Measurements from ENCODE around the gene ABCA7. TPM values are rescaled to one million over a fixed set of nuclear protein-coding genes. Genes with fewer than 3 reads are reported as not detected.

The ABCA7 gene
- total RNA-seq, 1 experiment from 2014 or later: 91.4 TPM

DNA sequence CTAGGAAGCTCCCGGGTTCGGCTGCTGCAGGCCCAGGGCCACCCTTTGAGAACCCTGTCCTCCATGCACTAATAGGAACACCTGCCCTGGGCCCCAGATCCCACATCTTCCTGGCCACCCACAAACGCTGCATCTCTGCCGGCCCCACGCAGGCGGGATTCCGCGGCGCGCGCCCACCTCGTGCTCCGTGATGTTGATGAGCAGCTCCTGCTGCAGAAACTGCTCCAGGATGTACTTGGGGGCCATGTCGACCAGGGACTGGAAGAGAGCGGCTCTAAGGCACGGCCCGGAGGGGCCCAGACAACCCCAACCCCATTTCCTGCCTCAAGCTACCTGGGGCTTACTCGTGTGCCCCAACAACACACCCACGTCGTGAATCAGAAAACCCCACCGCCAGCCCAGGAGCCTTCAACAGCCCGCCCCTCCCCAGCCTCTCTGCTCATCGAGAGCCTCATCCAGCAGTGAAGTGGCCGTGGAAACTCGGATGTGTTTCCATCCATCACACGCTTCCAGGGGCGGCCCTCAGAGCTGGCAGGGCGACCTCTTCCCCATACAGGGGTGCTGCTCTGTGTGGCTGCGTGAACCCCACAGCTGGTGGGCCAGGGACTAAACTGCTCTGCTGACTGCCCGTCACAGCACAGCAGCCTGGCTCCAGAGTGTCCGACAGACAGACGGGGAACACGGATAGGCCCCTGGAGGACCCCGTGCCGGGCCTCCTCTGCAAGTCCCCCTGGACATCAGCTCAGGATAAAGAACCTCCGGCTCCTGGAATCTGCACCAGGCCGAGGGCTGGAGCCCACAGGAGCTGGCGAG, 51.0 kb downstream of the ABCA7 start:
- Histone ChIP-seq H3K9ac (ENCODE audit: low read length) (no peak overlapping the region), H4K20me1 (ENCODE audit: insufficient read depth) (no peaks in the 10 kb centered on the region; the same call in 1 of the 2 replicates), H3K36me3 (ENCODE audit: control insufficient read depth in 1 of 2, insufficient read depth in 2 of 2, low read length in 2 of 2) (peaks cover 24 to 48% of the 10 kb centered on the region in 2 experiments; a peak in 3 of 4 replicates), H3K27me3 (ENCODE audit: insufficient read depth, low read length) (no peaks in the 10 kb centered on the region), H3K4me2 (ENCODE audit: low read length) (no peak overlapping the region), H3K79me2 (ENCODE audit: insufficient read depth, low read length) (peaks cover 47% of the 10 kb centered on the region), H3K27ac (ENCODE audit: low read depth, low read length) (no peak overlapping the region), H3K9me2 (ENCODE audit: insufficient read depth) (no peaks in the 10 kb centered on the region), H3K4me3 (replicated peaks in 1 of 2; ENCODE audit: low read depth in 1 of 2, low read length in 2 of 2) (no peak overlapping the region), H2AFZ (ENCODE audit: low read depth, low read length, poor library complexity, severe bottlenecking) (no peak overlapping the region), H3K4me1 (ENCODE audit: control insufficient read depth in 1 of 2, insufficient read depth in 2 of 2, low read length in 2 of 2) (peaks cover 9 to 17% of the 10 kb centered on the region in 2 experiments), H3K9me3 (ENCODE audit: control insufficient read depth in 1 of 2, insufficient read depth in 1 of 2, low read depth in 1 of 2, low read length in 2 of 2) (no peaks in the 10 kb centered on the region)
- TF ChIP-seq, protein P1, sequence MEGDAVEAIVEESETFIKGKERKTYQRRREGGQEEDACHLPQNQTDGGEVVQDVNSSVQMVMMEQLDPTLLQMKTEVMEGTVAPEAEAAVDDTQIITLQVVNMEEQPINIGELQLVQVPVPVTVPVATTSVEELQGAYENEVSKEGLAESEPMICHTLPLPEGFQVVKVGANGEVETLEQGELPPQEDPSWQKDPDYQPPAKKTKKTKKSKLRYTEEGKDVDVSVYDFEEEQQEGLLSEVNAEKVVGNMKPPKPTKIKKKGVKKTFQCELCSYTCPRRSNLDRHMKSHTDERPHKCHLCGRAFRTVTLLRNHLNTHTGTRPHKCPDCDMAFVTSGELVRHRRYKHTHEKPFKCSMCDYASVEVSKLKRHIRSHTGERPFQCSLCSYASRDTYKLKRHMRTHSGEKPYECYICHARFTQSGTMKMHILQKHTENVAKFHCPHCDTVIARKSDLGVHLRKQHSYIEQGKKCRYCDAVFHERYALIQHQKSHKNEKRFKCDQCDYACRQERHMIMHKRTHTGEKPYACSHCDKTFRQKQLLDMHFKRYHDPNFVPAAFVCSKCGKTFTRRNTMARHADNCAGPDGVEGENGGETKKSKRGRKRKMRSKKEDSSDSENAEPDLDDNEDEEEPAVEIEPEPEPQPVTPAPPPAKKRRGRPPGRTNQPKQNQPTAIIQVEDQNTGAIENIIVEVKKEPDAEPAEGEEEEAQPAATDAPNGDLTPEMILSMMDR (IDR thresholded peaks at IDR 0.05 in 2 of 3, conservative IDR thresholded peaks at IDR 0.05 in 1 of 3; ENCODE audit: borderline replicate concordance in 1 of 3, insufficient read depth in 1 of 3, low read depth in 2 of 3, low read length in 2 of 3): no peak
- no peak for TF ChIP-seq TCF7L2 (IDR thresholded peaks at IDR 0.05; ENCODE audit: borderline replicate concordance, extremely low read depth, insufficient read depth, insufficient read length)
- TF ChIP-seq, protein P2, sequence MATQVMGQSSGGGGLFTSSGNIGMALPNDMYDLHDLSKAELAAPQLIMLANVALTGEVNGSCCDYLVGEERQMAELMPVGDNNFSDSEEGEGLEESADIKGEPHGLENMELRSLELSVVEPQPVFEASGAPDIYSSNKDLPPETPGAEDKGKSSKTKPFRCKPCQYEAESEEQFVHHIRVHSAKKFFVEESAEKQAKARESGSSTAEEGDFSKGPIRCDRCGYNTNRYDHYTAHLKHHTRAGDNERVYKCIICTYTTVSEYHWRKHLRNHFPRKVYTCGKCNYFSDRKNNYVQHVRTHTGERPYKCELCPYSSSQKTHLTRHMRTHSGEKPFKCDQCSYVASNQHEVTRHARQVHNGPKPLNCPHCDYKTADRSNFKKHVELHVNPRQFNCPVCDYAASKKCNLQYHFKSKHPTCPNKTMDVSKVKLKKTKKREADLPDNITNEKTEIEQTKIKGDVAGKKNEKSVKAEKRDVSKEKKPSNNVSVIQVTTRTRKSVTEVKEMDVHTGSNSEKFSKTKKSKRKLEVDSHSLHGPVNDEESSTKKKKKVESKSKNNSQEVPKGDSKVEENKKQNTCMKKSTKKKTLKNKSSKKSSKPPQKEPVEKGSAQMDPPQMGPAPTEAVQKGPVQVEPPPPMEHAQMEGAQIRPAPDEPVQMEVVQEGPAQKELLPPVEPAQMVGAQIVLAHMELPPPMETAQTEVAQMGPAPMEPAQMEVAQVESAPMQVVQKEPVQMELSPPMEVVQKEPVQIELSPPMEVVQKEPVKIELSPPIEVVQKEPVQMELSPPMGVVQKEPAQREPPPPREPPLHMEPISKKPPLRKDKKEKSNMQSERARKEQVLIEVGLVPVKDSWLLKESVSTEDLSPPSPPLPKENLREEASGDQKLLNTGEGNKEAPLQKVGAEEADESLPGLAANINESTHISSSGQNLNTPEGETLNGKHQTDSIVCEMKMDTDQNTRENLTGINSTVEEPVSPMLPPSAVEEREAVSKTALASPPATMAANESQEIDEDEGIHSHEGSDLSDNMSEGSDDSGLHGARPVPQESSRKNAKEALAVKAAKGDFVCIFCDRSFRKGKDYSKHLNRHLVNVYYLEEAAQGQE (IDR thresholded peaks at IDR 0.05; ENCODE audit: low read depth): no peak
- no peak for TF ChIP-seq SIN3A (IDR thresholded peaks at IDR 0.05; ENCODE audit: low read depth)
- no peak for TF ChIP-seq RAD21 (IDR thresholded peaks at IDR 0.05; ENCODE audit: low read depth)
- TF ChIP-seq, protein P3, sequence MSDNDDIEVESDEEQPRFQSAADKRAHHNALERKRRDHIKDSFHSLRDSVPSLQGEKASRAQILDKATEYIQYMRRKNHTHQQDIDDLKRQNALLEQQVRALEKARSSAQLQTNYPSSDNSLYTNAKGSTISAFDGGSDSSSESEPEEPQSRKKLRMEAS (IDR thresholded peaks at IDR 0.05): no peak
- TF ChIP-seq EZH2phosphoT487 (IDR thresholded peaks at IDR 0.05; ENCODE audit: borderline replicate concordance): no peak
- no peak for TF ChIP-seq CEBPB (IDR thresholded peaks at IDR 0.05; ENCODE audit: low read depth)
- no peak for TF ChIP-seq SP1 (IDR thresholded peaks at IDR 0.05; ENCODE audit: low read depth)
- TF ChIP-seq EZH2 (IDR thresholded peaks at IDR 0.05): no peak
- TF ChIP-seq YY1 (IDR thresholded peaks at IDR 0.05; ENCODE audit: extremely low read depth, insufficient replicate concordance, low read depth, low read length): no peak
- TF ChIP-seq JUND (IDR thresholded peaks at IDR 0.05): no peak
- TF ChIP-seq, protein P4, sequence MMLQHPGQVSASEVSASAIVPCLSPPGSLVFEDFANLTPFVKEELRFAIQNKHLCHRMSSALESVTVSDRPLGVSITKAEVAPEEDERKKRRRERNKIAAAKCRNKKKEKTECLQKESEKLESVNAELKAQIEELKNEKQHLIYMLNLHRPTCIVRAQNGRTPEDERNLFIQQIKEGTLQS (IDR thresholded peaks at IDR 0.05): no peak
- TF ChIP-seq POLR2A (IDR thresholded peaks at IDR 0.05; ENCODE audit: borderline replicate concordance, extremely low read depth, insufficient read depth, insufficient read length): no peak
- no peak for TF ChIP-seq FOSL1 (IDR thresholded peaks at IDR 0.05; ENCODE audit: low read depth)
- DNase-seq (ENCODE audit: low read depth, low spot score) (no peak), ATAC-seq (no peak)
- POLR2A ChIA-PET: interaction anchor here (0.8 kb wide), 1 partner anchor 26 kb away, joined by 3 read pairs; no protein-coding TSS in a partner anchor
- RAD21 ChIA-PET (ENCODE audit: low non-redundant PET in 1 of 2, low total read pairs in 2 of 2, uncharacterized antibody in 2 of 2, unreplicated experiment in 2 of 2): no interaction called here
- intact Hi-C loops (cut with micrococcal nuclease): no loop called here
- CTCF ChIA-PET: no interaction called here
- no TSS peak for BruUV-seq (replicated peaks)

All from HCT116 (cell line).